Measurements from ENCODE around the gene SLC38A3. TPM values are rescaled to one million over a fixed set of nuclear protein-coding genes. Genes with fewer than 3 reads are reported as not detected.

SLC38A3 gene
- total RNA-seq, 4 donors from 2014 or later = not detected

- peak overlapping the region; percentile 89 to 97 (median 94) for H3K27ac ChIP-seq
- H3K27me3 ChIP-seq = peaks cover 0 to 2% (median 0%) of the 10 kb centered on the region in 4 donors
- H3K4me1 ChIP-seq = peaks cover 93 to 100% (median 99%) of the 10 kb centered on the region in 3 donors
- no peak for TF ChIP-seq POLR2A (IDR thresholded peaks at IDR 0.05)
- TF ChIP-seq, protein P1, sequence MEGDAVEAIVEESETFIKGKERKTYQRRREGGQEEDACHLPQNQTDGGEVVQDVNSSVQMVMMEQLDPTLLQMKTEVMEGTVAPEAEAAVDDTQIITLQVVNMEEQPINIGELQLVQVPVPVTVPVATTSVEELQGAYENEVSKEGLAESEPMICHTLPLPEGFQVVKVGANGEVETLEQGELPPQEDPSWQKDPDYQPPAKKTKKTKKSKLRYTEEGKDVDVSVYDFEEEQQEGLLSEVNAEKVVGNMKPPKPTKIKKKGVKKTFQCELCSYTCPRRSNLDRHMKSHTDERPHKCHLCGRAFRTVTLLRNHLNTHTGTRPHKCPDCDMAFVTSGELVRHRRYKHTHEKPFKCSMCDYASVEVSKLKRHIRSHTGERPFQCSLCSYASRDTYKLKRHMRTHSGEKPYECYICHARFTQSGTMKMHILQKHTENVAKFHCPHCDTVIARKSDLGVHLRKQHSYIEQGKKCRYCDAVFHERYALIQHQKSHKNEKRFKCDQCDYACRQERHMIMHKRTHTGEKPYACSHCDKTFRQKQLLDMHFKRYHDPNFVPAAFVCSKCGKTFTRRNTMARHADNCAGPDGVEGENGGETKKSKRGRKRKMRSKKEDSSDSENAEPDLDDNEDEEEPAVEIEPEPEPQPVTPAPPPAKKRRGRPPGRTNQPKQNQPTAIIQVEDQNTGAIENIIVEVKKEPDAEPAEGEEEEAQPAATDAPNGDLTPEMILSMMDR (IDR thresholded peaks at IDR 0.05) = no peak
- H3K9me3 ChIP-seq = no peaks in the 10 kb centered on the region
- intact Hi-C loops (cut with DNase I) = no loop called here
- H3K4me3 ChIP-seq = no peak overlapping the region
- peaks cover 0 to 38% (median 0%) of the 10 kb centered on the region in 3 donors for H3K36me3 ChIP-seq
- DNase-seq = no peak
- 0 to 33% methylated on average over 1 of the region's 5 CpGs for WGBS, 2 donors
Measured at GRCh38 chr3:50162034-50162883, 42.8 kb upstream of the SLC38A3 start.

DNA sequence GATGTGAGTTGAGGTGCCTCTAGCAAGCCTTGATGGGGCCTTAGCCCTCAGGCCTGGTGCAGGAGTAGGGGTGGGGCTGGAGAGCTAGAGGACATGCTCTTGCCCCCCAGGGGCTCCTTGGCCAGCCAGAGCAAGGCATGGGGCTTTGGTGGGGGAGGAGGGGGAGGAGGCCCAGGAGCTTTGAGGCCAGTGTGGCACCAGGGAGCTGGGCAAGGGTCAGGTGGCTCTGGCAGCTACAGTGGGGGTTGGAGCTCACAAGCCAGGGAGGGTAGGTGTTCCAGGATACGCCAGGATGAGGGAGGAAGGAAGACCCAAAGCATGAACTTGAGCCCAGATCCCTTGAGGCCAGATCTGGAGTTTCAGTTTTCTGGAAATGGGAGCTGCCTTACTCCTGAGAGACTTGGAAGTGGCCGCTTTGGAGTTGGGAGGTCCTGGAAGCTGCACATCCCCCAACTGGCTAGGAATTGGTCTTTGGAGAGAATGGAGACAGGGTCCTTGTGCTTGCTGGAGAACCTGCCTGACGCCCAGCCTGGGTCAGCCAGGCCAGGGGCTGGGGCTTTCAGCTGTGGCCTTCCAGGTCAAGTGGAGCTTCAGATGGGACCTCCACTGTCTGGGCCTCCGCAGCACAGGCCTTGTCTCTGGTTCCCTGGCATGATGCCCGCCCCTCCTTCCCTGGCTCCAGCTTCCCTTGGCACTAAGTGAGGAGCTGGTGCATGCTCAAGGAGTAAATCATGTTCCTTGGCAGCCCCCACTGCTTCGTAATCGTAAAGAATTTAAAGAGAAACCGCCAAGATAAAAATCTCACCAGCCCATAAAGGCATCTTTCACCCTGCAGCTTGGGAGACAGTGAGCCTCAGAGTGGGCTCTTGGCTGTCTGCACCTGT, 41.3 kb upstream of the SLC38A3 start:
- H3K36me3 ChIP-seq = peaks cover 0 to 42% (median 0%) of the 10 kb centered on the region in 3 donors
- H3K4me3 ChIP-seq = peak overlapping the region in 2 of 4 donors; percentile 24 to 38
- 12 to 38% methylated on average over 4 to 6 of the region's 8 CpGs for WGBS, 2 donors
- peaks cover 96 to 100% (median 100%) of the 10 kb centered on the region in 3 donors for H3K4me1 ChIP-seq
- H3K9me3 ChIP-seq = no peaks in the 10 kb centered on the region
- no peak for DNase-seq
- TF ChIP-seq, protein P1 (IDR thresholded peaks at IDR 0.05) = no peak
- TF ChIP-seq POLR2A (IDR thresholded peaks at IDR 0.05) = peak in 1 of 4 donors; percentile 21
- intact Hi-C loops (cut with DNase I) = no loop called here
- no peaks in the 10 kb centered on the region for H3K27me3 ChIP-seq
- H3K27ac ChIP-seq = peak overlapping the region; percentile 89 to 97 (median 94)

DNA sequence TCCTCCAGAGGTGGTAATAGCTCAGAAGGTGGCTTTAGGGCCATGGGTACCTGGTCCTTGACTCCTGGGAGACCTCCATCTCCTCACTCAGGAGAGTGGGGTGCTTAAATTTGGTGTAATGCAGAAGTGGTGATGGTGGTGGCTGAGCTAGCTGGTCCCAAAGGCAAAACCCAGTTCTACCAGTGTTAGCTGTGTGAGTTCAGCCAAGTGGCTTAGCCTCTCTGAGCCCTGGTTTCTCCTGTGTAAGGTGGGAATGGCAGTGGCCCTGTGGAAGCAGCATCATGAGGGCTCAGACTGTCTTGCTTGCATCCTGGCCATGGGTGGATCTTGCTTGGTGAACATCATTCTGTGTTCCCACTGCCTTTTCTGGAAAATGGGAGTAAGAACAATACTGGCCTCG, 40.6 kb upstream of the SLC38A3 start:
- Histone ChIP-seq H3K4me1 (peaks cover 94 to 100% (median 100%) of the 10 kb centered on the region in 3 donors), H3K9me3 (no peaks in the 10 kb centered on the region), H3K36me3 (peaks cover 0 to 44% (median 0%) of the 10 kb centered on the region in 3 donors), H3K4me3 (peak overlapping the region in 2 of 4 donors; percentile 24 to 38), H3K27me3 (no peaks in the 10 kb centered on the region), H3K27ac (peak overlapping the region; percentile 89 to 97 (median 94))
- DNase-seq = no peak
- TF ChIP-seq, protein P1 (IDR thresholded peaks at IDR 0.05) = no peak
- TF ChIP-seq POLR2A (IDR thresholded peaks at IDR 0.05) = no peak
- intact Hi-C loops (cut with DNase I) = no loop called here
- 25 to 43% methylated on average over 1 of the region's 1 CpG for WGBS, 2 donors

DNA sequence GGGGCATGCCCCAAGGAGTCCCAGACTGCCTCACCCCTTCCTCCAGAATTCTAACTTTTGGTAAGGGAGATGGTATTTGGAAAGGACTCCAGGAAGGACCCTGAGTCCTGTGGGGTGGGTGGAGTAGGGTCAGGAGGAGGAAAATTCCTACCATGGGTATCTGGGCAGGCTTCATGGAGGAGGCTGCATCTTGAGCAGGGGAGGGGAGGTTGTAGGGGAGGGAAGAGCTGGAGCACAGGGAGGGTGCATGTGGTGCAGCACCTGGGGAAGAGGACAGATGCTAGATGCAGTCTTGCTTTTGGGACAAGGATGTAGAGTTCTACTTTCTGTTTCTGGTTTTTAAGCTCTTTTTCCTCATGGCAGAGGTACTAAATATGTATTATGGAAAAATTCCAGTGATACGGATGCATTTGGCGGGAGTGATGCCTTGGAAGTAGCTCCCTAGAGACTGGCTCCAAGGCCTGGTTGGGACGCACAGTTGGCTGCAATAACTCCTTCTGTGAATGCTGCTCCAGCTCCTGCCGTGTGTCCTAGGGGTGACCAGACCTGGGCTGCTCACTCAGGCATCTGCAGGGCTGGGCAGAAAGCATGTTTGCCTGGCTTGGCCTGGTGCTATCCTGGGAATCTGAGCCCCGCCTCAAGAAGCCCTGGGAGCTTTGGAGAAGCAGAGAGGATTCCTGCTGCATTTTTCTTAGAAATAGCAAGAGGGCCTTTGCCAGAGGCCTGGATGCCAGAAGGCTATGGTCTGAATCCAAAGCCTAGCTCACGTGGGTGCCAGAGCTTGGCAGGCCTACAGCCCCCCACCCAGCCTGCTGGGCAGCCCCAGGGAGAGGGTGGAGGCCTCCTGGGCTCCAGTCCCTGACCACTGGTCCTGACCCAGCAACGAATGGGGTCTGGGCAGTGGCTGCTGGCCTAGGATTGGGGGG, 39.8 kb upstream of the SLC38A3 start:
- Histone ChIP-seq H3K27me3 (no peaks in the 10 kb centered on the region), H3K9me3 (no peaks in the 10 kb centered on the region), H3K4me3 (peak overlapping the region in 3 of 4 donors; percentile 2 to 37 (median 16)), H3K36me3 (peaks cover 0 to 44% (median 0%) of the 10 kb centered on the region in 3 donors), H3K4me1 (peaks cover 86 to 100% (median 98%) of the 10 kb centered on the region in 3 donors), H3K27ac (peak overlapping the region; percentile 89 to 97 (median 94))
- intact Hi-C loops (cut with DNase I) = no loop called here
- 0 to 37% methylated on average over 2 to 3 of the region's 7 CpGs for WGBS, 2 donors
- DNase-seq = no peak
- TF ChIP-seq, protein P1 (IDR thresholded peaks at IDR 0.05) = no peak
- no peak for TF ChIP-seq POLR2A (IDR thresholded peaks at IDR 0.05)

Data from esophagus squamous epithelium (tissue), 5 donors.